SU-DHL-6 (cell line): ENCODE data around the gene MGAT4A.

ENCODE experiments used
- H2AFZ ChIP-seq: fragments of 200-600 bp; sonication (generic); 2 replicates; pipeline ENCODE4 v1.6.1; 2014; ENCODE audit warnings: low read depth, mild to moderate bottlenecking, moderate library complexity, mixed read lengths, antibody characterized with exemption, low read length; ENCODE audit not compliant: severe bottlenecking
- H3F3A ChIP-seq: fragments of 200-600 bp; shearing (Covaris generic); 2 replicates; pipeline ENCODE4 v1.6.0; 2016; ENCODE audit warnings: antibody characterized with exemption, mild to moderate bottlenecking; ENCODE audit not compliant: insufficient read depth
- H3K27ac ChIP-seq: fragments of 200-600 bp; sonication (generic); 2 replicates; pipeline ENCODE4 v1.5.1; 2016; ENCODE audit warnings: low read depth, mild to moderate bottlenecking, low read length, moderate library complexity, mixed read lengths
- H3K27me3 ChIP-seq: fragments of 200-600 bp; sonication (generic), shearing (Covaris generic); 2 replicates; pipeline ENCODE4 v1.6.0; 2014; ENCODE audit warnings: mild to moderate bottlenecking, low read length
- H3K36me3 ChIP-seq: fragments of 200-600 bp; sonication (generic); 2 replicates; pipeline ENCODE4 v1.6.1; 2014; ENCODE audit warnings: mild to moderate bottlenecking, low read length, mixed read lengths
- H3K4me2 ChIP-seq: fragments of 300-600, 200-600 bp; shearing (Covaris generic), sonication (generic); 2 replicates; pipeline ENCODE4 v1.6.0; 2014; ENCODE audit warnings: low read length, low read depth, mild to moderate bottlenecking; ENCODE audit not compliant: poor library complexity, severe bottlenecking
- H3K4me3 ChIP-seq: fragments of 200-600 bp; sonication (generic); 2 replicates; pipeline ENCODE4 v1.5.1; 2014; ENCODE audit warnings: antibody characterized with exemption, low read length, mild to moderate bottlenecking, mixed read lengths; ENCODE audit not compliant: insufficient read depth, poor library complexity, severe bottlenecking
- H3K79me2 ChIP-seq: fragments of 200-600 bp; sonication (generic); 2 replicates; pipeline ENCODE4 v1.6.1; 2014; ENCODE audit warnings: mild to moderate bottlenecking, low read length, moderate library complexity; ENCODE audit not compliant: insufficient read depth
- H3K9ac ChIP-seq: fragments of 200-600 bp; sonication (generic); 2 replicates; pipeline ENCODE4 v1.7.0; 2014; ENCODE audit warnings: mild to moderate bottlenecking, low read length
- H3K9me2 ChIP-seq: fragments of 200-600 bp; sonication (generic); replicated peaks from 2 replicates; pipeline ENCODE4 v1.6.1; 2014; ENCODE audit warnings: low read length; ENCODE audit not compliant: insufficient read depth
- H3K9me3 ChIP-seq: fragments of 200-600 bp; sonication (generic); 2 replicates; pipeline ENCODE4 v1.6.1; 2014; ENCODE audit warnings: low read length, mixed read lengths; ENCODE audit not compliant: insufficient read depth
- H4K20me1 ChIP-seq: fragments of 200-600 bp; sonication (generic); 2 replicates; pipeline ENCODE4 v1.6.1; 2014; ENCODE audit warnings: low read depth, mild to moderate bottlenecking, antibody characterized with exemption, low read length, moderate library complexity, mixed read lengths
- CTCF ChIP-seq: fragments of 200-600 bp; sonication (generic); IDR thresholded peaks from one replicate; pipeline ENCODE4 v1.5.1; 2017; ENCODE audit warnings: antibody characterized with exemption, mild to moderate bottlenecking, low read length, moderate library complexity; ENCODE audit not compliant: insufficient read depth, poor library complexity, severe bottlenecking
- EZH2phosphoT487 ChIP-seq: fragments of 200-600 bp; sonication (generic), shearing (Covaris generic); conservative IDR thresholded peaks from 2 replicates; pipeline ENCODE4 v1.6.1; 2018; ENCODE audit warnings: mild to moderate bottlenecking, antibody characterized with exemption, low read length, moderate library complexity, mixed read lengths

MGAT4A gene

GRCh38 chr2:98648451-98648850 is 82.5 kb downstream of the MGAT4A start:
- Histone ChIP-seq H3K9me2 (no peaks in the 10 kb centered on the region), H3K27me3 (no peaks in the 10 kb centered on the region), H3K9me3 (no peaks in the 10 kb centered on the region), H3K79me2 (no peaks in the 10 kb centered on the region), H3K9ac (no peak overlapping the region), H3K4me3 (no peak overlapping the region), H3F3A (no peaks in the 10 kb centered on the region), H2AFZ (no peak overlapping the region), H4K20me1 (no peaks in the 10 kb centered on the region), H3K27ac (no peak overlapping the region), H3K36me3 (no peaks in the 10 kb centered on the region), H3K4me2 (no peak overlapping the region)
- TF ChIP-seq EZH2phosphoT487 (no peak), CTCF (no peak)

- Histone ChIP-seq H3K4me3 (no peak overlapping the region), H3K36me3 (no peaks in the 10 kb centered on the region), H3K27me3 (no peaks in the 10 kb centered on the region), H3K79me2 (no peaks in the 10 kb centered on the region), H3K9ac (no peak overlapping the region), H3K9me3 (no peaks in the 10 kb centered on the region), H2AFZ (no peak overlapping the region), H4K20me1 (no peaks in the 10 kb centered on the region), H3F3A (no peaks in the 10 kb centered on the region), H3K27ac (no peak overlapping the region), H3K4me2 (no peak overlapping the region), H3K9me2 (no peaks in the 10 kb centered on the region)
- TF ChIP-seq CTCF (no peak), EZH2phosphoT487 (no peak)
These were observed 83.3 kb downstream of the MGAT4A start for GRCh38 chr2:98647636-98648035.

- H3K79me2 ChIP-seq, result no peaks in the 10 kb centered on the region
- no peak overlapping the region for H3K4me3 ChIP-seq
- H3F3A ChIP-seq, result no peaks in the 10 kb centered on the region
- H3K4me2 ChIP-seq, result no peak overlapping the region
- H3K9ac ChIP-seq, result no peak overlapping the region
- no peaks in the 10 kb centered on the region for H3K36me3 ChIP-seq
- H4K20me1 ChIP-seq, result no peaks in the 10 kb centered on the region
- TF ChIP-seq CTCF (no peak), EZH2phosphoT487 (no peak)
- H2AFZ ChIP-seq, result no peak overlapping the region
- no peaks in the 10 kb centered on the region for H3K9me2 ChIP-seq
- no peaks in the 10 kb centered on the region for H3K27me3 ChIP-seq
- H3K27ac ChIP-seq, result no peak overlapping the region
- H3K9me3 ChIP-seq, result no peaks in the 10 kb centered on the region
These were observed 87.3 kb downstream of the MGAT4A start for GRCh38 chr2:98643496-98644100.
